ENCODE measurements around the gene RFC1.
"Not testable (repeated sequence)": the region's sequence is repeated elsewhere in the genome, so short reads cannot be mapped to it uniquely, and the experiment has no call there.

RFC1 gene

DNA sequence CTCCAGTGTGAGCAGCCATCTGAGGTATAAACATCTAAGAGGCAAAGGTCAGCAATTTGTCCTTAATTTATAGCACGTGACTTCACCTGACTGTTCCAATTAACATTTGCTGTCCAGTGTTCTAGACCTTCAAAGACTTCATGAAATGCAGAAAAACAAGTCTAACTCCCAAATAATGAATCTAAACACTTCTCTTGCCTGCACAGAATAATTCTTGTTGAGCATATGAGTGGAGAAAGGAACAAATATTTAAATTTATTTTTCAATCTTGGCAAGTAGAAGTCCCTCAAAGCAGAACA lies 12.0 kb downstream of the RFC1 start:
- DNase-seq (ENCODE audit: low spot score), result no peak

DNA sequence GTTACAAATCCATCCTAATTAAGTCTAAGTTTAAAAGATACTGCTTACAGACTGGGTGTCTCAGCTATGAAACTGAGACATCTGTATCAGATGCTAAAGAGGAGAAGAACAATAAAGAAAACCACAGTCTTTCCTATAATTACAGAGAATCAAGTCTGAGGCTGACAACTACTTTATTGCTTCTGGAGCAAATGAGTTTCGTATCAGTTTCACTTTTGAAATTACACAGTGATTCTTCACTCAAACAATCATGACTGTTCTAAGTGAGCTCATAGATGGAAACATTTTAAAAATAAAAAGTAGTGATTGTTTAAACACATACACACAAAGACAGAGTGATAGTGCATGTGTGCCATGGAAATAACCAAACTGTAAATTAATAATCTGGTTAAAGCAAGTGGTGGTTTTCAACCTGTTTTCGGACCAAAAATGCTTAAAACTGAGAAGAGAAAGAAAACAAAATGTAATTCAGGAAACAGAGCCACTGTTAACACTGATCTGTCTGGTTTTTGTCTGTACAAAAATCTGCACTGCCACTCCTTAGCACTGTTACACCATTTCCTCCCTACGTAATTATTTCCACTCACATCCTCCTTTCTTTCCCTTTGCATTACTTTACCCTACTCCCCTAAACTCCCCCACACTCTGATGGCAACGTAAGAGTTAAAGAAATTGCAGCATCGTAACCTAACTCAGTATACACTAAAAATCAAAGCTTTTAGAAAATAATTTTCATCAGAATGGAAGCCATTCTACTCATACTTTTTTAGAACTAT lies 12.5 kb downstream of the RFC1 start:
- DNase-seq (ENCODE audit: low spot score), result peak; percentile 68

DNA sequence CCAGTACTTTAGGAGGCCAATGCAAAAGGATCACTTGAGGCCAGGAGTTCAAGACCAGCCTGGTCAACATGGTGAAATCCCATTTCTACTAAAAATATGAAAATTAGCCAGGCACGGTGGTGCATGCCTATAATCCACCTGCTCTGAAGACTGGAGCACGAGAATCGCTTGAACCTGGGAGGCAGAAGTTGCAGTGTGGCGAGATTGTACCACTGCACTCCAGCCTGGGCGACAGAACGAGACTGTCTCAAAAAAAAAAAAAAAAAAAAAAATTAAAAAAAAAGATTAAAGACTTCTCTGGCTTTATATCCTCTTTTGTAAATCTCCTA lies 13.0 kb downstream of the RFC1 start:
- not testable (repeated sequence) for DNase-seq (ENCODE audit: low spot score)

DNA sequence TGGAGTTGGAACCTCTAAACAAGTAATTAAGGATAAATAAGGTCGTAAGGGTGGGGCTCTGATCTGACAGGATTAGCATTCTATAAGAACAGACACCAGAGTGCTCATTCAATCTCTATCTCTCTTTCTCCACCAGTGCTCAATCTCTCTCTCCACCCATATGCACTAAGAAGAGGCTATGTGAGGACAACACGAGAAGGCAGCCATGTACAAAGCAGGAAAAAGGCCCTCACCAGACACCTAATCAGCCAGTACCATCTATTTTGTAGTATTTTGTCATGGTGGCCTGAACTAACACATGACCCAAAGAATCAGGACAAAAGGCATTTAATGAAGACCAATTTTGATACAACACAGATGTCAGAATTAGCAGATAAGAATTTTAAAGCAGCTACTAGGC lies 16.8 kb downstream of the RFC1 start:
- no peak for DNase-seq (ENCODE audit: low spot score)

DNA sequence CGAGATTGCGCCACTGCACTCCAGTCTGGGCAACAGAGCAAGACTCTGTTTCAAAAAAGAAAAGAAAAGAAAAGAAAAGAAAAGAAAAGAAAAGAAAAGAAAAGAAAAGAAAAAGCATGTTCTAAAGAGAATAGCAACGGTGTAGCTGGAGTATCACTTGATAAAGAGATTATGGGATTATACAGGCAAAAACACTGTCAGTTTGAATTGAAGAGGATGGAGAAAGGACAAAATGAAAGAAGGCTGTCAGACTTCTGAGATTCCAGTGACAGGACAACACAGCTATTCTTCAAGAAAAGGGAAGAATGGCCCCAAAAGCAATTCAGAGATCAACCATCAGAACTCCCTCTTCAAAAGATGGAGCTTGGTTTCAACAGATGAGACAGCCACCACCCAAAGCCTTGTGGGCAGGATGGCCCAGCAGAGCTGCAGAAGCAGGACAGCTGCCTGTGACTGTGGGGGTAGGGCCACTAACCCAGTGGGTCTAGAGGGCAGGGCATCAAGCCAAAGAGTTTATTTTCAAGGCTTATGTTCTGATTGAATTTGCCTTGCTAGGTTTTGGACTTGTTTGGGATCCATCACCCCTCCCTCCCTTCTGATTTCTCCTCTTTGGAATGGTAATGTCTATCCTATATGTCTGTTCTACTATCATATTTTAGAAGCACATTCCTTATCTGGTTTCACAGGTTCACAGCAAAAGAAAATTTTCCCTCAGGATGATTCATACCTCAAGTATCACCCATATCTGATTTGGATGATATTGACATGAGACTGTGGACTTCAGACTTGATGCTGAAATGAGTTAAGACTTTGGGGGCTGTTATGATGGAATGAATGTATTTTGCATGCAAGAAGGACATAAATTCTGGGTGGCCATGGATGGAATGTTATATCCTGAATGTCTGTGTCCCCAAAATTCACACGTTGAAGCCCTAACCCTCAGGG lies 17.5 kb downstream of the RFC1 start:
- DNase-seq (ENCODE audit: low spot score), result no peak

DNA sequence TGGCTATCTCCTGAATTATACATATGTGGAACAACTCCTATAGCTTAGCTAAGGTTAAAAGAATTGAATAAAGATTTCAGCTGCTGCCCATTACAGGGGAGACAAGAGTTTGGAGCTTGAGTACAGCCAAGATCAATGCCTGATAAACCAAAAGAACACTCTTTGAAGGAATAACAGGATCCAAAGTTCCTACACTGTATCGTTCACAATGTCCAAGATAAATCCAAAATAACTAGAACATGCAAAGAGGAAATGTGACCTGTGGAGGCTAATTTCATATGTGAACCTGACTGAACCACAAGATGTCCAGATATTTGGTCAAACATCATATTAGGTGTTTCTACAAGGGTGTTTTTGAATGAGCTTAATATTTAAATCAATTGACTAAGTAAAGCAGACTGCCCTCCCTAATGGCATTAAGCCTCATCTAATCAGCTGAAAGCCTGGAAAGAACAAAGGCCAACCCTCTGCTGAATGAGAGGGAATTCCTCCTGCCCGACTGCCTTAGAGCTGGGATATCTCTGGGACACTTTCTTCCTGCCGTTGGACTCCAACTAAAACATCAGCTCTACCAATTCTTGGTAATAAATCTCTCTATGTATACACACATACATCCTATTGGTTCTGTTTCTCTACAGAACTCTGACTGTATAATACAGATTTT lies 19.2 kb downstream of the RFC1 start:
- no peak for DNase-seq (ENCODE audit: low spot score)

DNA sequence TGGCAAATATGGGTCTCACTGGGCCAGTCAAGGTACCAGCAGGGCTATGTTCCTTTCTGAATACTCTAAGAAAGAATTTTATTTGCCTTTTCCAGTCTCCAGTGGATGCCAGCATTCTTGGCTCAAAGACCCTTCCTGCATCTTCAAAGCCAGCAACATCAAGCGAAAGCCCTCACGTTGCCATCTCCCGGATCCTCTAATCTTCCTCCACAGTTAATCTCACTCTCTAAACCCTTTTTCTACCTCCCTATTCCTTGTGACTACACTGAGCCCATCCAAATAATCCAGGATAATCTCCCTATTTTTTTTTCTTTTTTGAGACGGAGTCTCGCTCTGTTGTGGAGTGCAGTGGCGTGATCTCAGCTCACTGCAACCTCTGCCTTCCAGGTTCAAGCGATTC lies 23.4 kb downstream of the RFC1 start:
- DNase-seq (ENCODE audit: low spot score), result no peak

DNA sequence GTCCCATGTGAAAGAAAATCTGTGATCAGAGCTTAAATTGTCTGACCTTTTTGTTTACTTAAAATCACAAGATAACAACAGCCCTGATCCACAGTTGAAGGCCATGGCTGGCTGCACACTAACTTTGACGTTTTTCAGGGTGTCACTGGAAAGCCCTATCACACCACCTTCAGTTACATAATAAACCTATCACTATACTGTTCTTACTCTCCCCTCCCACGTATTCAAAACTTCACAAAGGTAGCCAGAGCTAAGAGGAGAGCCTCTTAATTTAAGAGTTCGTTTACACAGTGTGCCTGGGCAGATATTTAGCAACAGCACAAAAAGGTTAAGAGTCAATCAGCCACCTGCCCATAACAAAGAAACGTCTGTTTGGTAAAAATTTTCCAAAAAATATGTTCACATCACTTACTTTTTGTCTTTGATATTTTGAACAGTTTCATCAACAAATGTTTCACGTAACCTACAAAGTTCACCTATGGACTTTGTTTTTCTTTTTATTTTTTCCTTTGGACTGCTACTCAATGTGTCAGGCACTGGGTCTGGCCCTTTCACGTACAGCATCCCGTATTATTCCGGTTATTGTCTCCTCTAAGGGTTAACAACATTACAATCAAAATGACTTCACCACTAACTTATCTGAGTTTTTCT lies 25.0 kb downstream of the RFC1 start:
- DNase-seq (ENCODE audit: low spot score), result no peak

DNA sequence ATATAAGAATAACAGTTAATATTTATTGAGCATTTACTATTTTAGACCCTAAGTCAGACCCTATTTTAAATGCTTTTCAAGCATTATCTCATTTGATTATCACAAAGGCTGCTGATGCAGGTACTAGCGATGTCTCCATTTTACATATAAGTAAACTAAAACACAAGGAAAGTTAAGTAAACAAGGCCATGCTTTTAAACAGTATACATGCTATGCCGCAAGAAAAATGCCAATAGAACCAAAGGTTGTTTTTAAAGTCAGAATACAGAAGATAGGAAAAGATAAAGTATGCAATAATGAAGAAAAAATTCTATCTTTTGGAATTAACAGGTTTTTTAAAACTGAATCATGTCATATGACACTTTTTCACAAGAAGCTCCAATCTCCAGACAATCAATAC lies 26.2 kb downstream of the RFC1 start:
- no peak for DNase-seq (ENCODE audit: low spot score)

DNA sequence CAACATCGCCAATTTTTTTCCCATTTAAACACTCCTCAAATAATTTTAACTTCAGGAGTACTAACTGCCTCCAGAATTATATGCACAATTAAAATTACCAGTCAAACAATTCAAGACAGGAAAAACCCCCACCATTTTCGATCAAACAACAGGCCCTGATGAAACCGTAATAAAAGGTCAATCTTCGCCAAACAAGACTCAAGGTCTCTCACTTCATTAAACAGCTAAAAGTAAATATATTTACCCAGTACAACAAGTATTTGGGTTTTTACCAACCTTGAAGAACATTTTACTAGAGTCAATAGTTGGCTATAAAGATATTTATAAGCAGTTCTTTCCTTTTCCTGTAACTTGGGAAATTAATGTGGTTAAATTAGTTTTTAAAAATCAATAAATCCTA lies 28.3 kb downstream of the RFC1 start:
- DNase-seq (ENCODE audit: low spot score), result no peak

DNA sequence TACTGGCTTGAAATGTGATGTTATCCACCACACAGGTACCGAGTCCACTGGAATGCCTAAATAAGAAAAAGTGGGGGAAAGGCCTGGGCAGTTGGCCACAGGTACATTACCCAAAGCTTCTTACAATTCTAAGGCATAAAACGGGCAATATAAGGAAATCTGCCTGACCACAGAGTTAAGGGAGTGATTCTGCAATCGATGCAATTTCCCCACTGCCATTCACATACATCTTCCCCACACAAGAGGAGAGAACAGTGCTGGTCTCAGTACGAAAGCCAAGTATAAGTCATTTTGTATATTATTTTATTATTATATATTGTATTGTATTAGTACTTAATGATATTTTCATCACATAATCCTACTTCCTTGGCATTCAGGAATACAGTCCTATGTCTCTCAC lies 30.6 kb downstream of the RFC1 start:
- DNase-seq (ENCODE audit: low spot score), result no peak

DNA sequence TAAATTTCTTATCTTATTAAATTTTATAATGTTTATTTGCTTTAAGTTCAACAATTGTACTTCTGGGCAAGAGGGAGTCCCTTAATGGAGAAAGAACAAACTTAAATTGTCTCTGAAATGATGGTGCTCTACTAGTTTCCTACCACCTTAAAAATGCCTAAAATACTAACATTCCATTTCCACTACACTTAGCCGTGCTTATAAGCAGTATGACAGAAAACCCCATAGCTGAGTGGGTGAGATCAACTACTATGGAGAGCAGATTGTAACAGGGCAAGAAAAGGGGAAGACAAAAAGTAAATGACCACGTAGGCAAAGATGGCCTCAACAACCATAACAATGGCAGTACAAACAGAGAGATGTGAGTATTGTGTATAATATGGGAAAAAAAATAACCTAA lies 35.0 kb downstream of the RFC1 start:
- no peak for DNase-seq (ENCODE audit: low spot score)

DNA sequence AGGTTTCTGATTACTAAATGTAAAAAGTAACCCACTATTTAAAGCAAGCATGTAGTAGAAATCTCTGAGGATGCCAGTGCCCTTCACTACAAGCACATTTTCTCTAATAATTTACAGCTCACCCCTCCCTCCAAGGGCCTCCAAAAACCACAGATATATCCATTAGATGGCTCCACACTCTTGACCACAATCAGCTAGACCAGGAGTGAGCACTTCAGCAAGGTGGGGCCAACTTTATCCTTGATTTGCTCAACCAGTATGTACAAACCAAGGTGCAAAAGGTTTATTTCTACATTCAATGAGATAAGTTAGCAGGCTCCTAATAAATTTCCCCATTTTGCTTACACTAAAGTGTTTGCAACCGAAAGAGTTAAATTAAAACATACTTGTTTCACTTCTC lies 35.8 kb downstream of the RFC1 start:
- DNase-seq (ENCODE audit: low spot score), result no peak

DNA sequence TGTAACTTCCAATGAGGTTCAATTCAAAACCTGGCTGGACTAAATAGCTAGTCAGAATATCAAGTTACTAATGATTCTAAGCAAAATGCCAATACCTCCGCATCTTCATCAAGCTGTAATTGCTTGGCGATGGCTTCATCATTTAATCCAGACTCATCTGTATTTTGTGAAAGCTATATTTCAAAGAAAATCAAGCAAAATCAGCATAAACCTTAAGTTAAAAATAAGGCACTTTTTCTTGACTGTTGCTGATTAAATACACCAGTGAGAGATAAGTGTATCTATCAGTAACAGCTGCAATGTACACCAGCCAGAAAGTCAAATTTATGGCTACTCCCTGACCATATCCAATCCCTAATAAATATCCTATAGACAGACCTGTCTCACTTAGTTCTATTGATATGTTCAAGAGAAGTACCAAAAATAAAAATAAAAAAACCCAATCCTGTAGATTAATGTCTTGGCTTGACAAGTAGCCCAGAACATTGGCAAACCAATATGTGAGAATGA lies 39.6 kb downstream of the RFC1 start:
- DNase-seq (ENCODE audit: low spot score), result no peak

DNA sequence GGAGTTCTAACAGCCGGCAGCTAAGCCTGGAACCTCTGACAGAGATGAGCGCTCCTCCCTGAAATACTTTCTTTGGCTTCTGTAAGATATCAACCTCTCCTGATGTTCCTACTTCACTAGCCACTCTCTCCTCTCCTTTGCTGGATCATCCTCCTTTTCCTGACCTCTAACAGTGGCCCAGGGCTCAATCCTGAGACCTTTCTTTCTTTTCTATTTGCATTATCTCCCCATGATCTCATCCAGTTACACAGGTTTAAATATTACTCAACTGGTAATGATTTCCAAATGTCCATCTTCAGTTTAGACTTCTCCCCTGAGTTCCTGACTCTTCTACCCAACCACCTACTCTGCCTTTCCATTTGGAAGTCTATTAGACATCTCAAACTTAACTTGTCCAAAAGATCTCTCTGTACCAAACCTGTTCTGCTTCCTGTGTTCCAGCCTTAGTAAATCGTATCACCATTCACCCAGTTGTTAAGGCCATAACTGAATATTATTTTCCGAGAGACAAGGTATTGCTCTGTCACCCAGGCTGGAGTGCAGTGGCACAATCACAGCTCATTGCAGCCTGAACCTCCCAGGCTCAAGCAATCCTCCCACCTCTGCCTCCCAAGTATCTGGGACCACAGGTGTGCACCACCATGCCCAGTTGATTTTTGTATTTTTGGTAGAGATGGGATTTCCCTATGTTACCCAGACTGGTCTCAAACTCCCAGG lies 41.1 kb downstream of the RFC1 start:
- DNase-seq (ENCODE audit: low spot score), result no peak

DNA sequence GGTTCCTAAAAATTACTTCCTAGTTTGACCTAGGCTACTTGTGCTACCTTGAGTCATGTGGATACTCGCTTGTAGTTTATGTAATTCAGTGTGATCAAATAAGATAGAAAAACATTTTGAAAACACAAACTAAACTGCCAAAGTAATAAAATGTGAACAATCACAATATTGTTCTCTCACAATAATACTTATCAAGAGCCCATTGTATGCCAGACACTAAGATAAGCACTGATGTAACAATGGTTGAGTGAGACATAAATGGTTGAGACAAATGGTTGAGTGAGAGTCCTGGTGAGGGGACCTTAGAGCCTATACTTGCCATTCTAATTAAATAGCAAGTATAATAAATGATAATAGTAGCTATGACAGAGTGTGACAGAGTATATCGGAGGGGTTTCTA lies 41.7 kb downstream of the RFC1 start:
- DNase-seq (ENCODE audit: low spot score), result no peak

DNA sequence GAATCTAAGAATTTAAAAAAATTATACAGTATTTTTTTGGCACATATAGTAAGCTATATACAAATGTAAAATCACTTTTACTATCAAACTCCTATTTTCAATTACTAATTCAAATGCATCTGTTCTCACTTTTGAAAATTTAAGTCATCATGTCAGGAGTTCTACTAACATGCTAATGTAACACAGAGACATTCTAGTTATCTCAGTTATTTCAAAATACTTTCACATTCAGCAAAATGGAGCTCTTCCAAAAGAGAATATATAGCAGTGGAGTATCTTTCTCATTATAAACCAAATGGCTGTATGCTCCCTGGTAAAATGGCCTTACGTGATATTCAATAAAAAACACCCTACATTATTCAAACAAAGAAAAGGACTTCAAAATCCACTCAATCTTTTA lies 42.3 kb downstream of the RFC1 start:
- DNase-seq (ENCODE audit: low spot score), result no peak

DNA sequence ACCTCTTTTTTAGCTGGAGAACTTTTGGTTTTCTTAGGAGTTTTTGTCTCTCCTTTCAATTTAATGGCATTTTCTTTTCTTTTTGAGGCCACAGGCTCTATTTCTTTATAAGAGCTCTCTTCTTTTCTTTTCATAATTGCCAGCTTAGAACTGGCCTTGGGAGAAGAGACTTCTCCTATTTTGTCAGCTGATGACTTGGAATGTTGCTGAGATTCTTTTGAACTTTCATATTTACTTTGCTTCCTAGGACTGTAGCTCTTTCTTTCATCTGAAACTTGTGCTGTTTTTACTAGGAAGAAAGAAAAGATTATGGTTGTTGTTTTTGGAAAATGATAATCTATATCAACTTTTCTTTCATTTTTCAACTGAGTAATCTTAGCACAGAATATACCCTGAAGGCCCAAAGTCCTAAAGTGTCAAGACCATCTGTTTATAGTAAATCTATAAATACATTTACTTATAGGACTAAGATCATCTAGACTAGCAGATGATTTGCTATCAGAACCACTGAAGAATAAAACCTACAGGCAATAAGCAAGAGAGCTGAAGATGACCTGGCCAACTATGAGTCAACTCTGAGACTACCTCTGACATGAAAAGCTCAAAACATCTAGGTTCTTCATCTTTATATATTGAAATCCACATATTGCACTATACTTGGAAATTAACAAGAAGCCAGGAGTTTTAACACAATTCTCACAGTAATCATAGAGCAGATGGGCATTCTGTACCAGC lies 45.6 kb downstream of the RFC1 start:
- no peak for DNase-seq (ENCODE audit: low spot score)

DNA sequence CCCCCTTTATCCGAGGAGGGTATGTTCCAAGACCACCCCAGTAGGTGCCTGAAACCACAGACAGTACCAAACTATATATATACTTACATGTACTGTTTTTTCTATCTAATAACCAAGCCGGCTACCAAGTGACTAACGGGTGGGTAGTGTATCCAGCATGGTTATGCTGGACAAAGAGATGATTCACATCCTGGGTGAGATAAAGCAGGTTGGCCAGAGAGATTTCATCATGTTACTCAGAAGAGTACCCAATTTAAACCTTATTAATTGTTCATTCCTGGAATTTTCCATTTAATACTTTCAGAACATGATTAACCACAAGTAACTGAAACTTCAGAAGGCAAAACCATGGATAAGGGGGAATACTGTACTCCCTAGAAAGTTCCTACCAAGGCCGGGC lies 46.5 kb downstream of the RFC1 start:
- no peak for DNase-seq (ENCODE audit: low spot score)

DNA sequence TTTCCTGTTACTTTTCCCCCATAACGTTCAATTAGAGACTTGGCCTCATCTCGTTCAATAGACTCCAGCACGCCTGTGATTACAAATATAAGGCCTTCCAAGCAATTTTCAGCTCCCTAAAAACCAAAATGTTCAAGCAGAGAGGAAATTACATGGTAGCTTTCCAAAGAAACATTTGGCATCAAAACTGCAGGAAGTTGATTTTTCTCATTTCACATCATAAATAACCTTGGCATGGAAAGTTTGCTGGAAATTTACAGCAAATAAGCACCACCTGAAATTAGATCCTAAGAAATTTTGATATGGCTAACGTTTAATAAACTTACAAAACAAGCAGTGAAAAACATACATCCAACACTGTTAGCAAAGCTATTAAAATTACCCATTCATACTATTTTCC lies 53.3 kb downstream of the RFC1 start:
- DNase-seq (ENCODE audit: low spot score), result no peak

DNA sequence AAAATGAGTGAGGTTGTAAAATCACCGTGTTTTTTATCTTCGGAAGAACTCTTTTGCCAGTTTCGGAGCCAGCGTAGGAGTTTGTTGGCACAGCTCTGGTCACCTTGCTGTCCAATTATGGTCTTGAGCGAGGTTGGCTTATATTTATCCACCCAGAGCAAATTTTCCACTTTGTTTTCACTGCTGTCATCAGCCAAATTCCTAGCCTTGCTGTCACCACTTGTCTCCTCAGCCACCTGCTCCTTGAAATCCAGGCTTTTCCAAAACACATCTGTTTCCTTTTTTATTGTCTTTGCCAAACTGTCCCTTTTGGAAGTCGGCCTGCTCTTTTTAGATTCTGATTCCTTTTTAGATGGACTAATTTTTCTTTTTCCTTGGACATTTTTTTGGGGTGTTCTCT lies 57.6 kb downstream of the RFC1 start:
- DNase-seq (ENCODE audit: low spot score), result no peak

Measured in CD4-positive, alpha-beta T cell treated with Interleukin-2 at 100 ng/mL for 4 hours (primary cell).